Smooth muscle cell (in vitro differentiated cells): ENCODE data around the gene PCDH9. TPM values are rescaled to one million over a fixed set of nuclear protein-coding genes. Genes with fewer than 3 reads are reported as not detected.

Source experiments
- DNase-seq: peaks from one replicate; lab custom pipeline; 2025; ENCODE audit not compliant: unreplicated experiment; lab: John Stamatoyannopoulos, UW
- H2AFZ ChIP-seq: fragments of 200-600 bp; sonication (generic); 2 replicates; pipeline ENCODE4 v1.6.0; 2016; ENCODE audit warnings: antibody characterized with exemption, low read depth, mild to moderate bottlenecking
- H3F3A ChIP-seq: fragments of 200-600 bp; sonication (generic); 2 replicates; pipeline ENCODE4 v1.6.0; 2017; ENCODE audit warnings: antibody characterized with exemption, low read depth
- H3K27ac ChIP-seq: fragments of 200-600 bp; sonication (generic); 2 replicates; pipeline ENCODE4 v1.5.1; 2016; ENCODE audit warnings: low read depth, mild to moderate bottlenecking
- H3K27me3 ChIP-seq: fragments of 200-600 bp; sonication (generic); 2 replicates; pipeline ENCODE4 v1.6.1; 2016; ENCODE audit warnings: low read depth, mild to moderate bottlenecking
- H3K36me3 ChIP-seq: fragments of 200-600 bp; sonication (generic); 2 replicates; pipeline ENCODE4 v1.5.1; 2016; ENCODE audit warnings: low read depth
- H3K4me1 ChIP-seq: fragments of 200-600 bp; sonication (generic); 2 replicates; pipeline ENCODE4 v1.5.1; 2016; ENCODE audit warnings: low read depth
- H3K4me2 ChIP-seq: fragments of 200-600 bp; sonication (generic); 2 replicates; pipeline ENCODE4 v1.6.0; 2016; ENCODE audit warnings: mild to moderate bottlenecking
- H3K4me3 ChIP-seq: fragments of 200-600 bp; sonication (generic); 2 replicates; pipeline ENCODE4 v1.5.1; 2016; ENCODE audit warnings: mild to moderate bottlenecking
- H3K79me2 ChIP-seq: fragments of 200-600 bp; sonication (generic); 2 replicates; pipeline ENCODE4 v1.6.0; 2016; ENCODE audit warnings: low read depth, mild to moderate bottlenecking
- H3K9ac ChIP-seq: fragments of 200-600 bp; sonication (generic); 2 replicates; pipeline ENCODE4 v1.6.0; 2016; ENCODE audit warnings: low read depth
- H3K9me3 ChIP-seq: fragments of 200-600 bp; sonication (generic); replicated peaks from 2 replicates; pipeline ENCODE4 v1.5.1; 2016; ENCODE audit warnings: low read depth
- H4K20me1 ChIP-seq: fragments of 200-600 bp; sonication (generic); 2 replicates; pipeline ENCODE4 v1.6.0; 2016; ENCODE audit warnings: low read depth
- WGBS: methylation state at CpG from one replicate; pipeline ENCODE4 v1.1.7; 2016; ENCODE audit warnings: low lambda C conversion rate; 5-methylcytosine and 5-hydroxymethylcytosine counted together
- polyA plus RNA-seq: library from polyadenylated mRNA; unstranded; fragments of >200 nt; fragmentation: Nextera tagmentation; extraction: Ambion mirVana; gene quantifications from 2 replicates; pipeline ENCODE4 v1.2.1, GENCODE V29; 2016
- total RNA-seq: library from RNA; depleted of rRNA; stranded (reverse); fragments of >200 nt; gene quantifications from 2 replicates; pipeline ENCODE4 v1.2.3, GENCODE V29; 2014
- TF ChIP-seq, protein P1 (sequence below): fragments of 200-600 bp; sonication (generic); IDR thresholded peaks from 2 replicates; pipeline ENCODE4 v1.5.1; 2017; ENCODE audit warnings: borderline replicate concordance, mild to moderate bottlenecking, antibody characterized with exemption; ENCODE audit not compliant: insufficient read depth, poor library complexity, severe bottlenecking

The PCDH9 gene
- total and polyA plus RNA-seq, 2 experiments from 2014 or later = 0.65 to 1.9 TPM

DNA sequence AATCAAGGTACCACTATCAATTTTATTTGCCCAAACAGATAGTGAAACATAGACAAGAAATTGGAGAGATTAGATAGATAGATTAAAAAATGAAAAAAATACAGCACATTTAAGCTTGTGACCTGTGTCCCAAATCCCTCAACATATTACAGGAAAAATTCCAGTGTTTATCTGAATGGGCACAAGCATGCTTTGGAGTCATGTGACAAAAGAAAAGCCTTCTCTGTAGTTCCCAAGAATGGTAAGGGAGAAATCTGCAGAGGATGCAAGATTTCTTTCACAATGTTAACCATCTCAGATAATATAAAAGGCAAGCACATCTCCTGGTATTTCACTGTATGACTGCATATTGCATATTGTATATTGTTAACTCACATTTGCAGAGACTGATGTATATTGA is 168.0 kb downstream of the PCDH9 start:
- Histone ChIP-seq H3K79me2 (no peaks in the 10 kb centered on the region), H3F3A (no peaks in the 10 kb centered on the region), H3K27me3 (no peaks in the 10 kb centered on the region), H3K36me3 (no peaks in the 10 kb centered on the region), H3K4me2 (no peak overlapping the region), H3K9ac (no peak overlapping the region), H3K9me3 (no peaks in the 10 kb centered on the region), H3K27ac (no peak overlapping the region), H3K4me1 (peaks cover 9% of the 10 kb centered on the region), H2AFZ (peak overlapping the region; percentile 68), H3K4me3 (no peak overlapping the region), H4K20me1 (no peaks in the 10 kb centered on the region)
- TF ChIP-seq, protein P1, sequence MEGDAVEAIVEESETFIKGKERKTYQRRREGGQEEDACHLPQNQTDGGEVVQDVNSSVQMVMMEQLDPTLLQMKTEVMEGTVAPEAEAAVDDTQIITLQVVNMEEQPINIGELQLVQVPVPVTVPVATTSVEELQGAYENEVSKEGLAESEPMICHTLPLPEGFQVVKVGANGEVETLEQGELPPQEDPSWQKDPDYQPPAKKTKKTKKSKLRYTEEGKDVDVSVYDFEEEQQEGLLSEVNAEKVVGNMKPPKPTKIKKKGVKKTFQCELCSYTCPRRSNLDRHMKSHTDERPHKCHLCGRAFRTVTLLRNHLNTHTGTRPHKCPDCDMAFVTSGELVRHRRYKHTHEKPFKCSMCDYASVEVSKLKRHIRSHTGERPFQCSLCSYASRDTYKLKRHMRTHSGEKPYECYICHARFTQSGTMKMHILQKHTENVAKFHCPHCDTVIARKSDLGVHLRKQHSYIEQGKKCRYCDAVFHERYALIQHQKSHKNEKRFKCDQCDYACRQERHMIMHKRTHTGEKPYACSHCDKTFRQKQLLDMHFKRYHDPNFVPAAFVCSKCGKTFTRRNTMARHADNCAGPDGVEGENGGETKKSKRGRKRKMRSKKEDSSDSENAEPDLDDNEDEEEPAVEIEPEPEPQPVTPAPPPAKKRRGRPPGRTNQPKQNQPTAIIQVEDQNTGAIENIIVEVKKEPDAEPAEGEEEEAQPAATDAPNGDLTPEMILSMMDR = no peak
- no peak for DNase-seq

DNA sequence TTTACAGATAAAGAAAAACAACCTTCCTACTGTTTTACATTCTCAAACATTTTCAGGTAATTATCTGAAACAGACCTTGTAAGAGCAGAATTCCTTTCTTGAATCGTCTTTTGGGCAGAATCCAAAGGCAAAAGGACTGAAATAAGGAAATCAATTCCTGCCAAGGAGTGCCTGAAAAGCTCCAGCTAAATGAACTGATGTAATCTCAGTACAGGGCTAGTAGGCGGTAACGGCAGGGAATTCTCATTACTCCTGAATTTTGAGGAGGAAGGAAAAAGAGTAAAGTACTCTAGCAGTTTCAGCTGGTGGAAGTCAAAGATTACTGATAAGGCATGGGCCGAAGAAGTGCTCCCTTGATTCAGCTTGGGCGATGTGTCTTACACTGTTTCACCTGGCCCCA is 168.4 kb downstream of the PCDH9 start:
- TF ChIP-seq, protein P1 = no peak
- Histone ChIP-seq H2AFZ (peak overlapping the region; percentile 68), H3K9me3 (no peaks in the 10 kb centered on the region)

DNA sequence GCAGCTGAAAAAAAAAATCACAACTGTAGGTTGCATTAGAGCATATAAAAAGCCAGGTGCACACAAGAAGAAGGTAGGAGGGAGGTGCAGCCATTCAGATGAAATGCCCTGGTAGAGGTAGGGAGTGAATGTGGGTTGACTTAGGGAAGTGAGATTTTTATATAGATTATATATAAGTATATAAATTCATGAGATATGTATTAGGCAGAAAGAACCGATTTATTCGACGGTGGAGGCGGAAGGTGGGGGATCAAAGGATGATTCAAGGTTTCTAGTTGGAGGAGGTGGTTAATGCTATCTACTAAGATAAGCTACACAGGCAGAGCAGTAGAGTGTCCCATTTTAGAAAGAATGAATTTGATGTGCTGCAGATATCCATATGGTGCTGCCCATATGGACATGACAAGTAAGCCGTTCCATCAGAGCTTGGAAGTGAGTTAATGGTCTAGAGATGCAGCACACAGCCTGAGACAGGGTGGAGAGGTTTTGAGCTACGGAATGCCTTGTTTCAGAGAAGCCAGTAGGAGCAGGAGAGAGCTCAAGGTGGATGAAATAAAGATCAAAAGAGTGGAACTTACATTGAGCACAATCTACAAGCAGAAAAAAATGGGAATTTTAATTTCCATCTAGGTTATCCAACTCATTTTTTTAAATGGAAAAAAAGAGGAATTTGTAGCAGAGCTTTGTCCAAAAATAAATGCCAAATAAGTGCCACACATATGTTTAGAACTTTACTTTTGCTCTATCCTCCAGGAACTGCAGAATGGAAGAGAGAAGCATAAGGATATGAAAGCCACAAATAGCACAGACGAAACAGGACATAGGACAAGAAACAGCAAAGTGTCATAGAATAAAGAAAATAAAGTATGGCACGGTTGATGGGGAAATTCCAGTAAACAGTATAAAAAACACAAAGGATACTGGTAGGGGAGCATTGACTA is 177.3 kb downstream of the PCDH9 start:
- H2AFZ ChIP-seq = no peak overlapping the region
- DNase-seq = no peak
- no peak overlapping the region for H3K4me3 ChIP-seq
- H3K4me1 ChIP-seq = peaks cover 9% of the 10 kb centered on the region
- 88% methylated on average over 8 of the region's 8 CpGs for WGBS
- H3K36me3 ChIP-seq = no peaks in the 10 kb centered on the region
- no peak overlapping the region for H3K9ac ChIP-seq
- no peaks in the 10 kb centered on the region for H4K20me1 ChIP-seq
- H3F3A ChIP-seq = peaks cover 17% of the 10 kb centered on the region
- H3K27me3 ChIP-seq = no peaks in the 10 kb centered on the region
- no peaks in the 10 kb centered on the region for H3K9me3 ChIP-seq
- TF ChIP-seq, protein P1 = no peak
- H3K27ac ChIP-seq = no peak overlapping the region
- no peaks in the 10 kb centered on the region for H3K79me2 ChIP-seq
- H3K4me2 ChIP-seq = no peak overlapping the region

More for the DNA sequence above, 168.4 kb downstream of the PCDH9 start:
- peaks cover 9% of the 10 kb centered on the region for H3K4me1 ChIP-seq
- WGBS = 61% methylated on average over 5 of the region's 5 CpGs
- H3K4me2 ChIP-seq = no peak overlapping the region
- H3K9ac ChIP-seq = no peak overlapping the region
- H3K4me3 ChIP-seq = no peak overlapping the region
- H3K79me2 ChIP-seq = no peaks in the 10 kb centered on the region
- no peak for DNase-seq
- no peaks in the 10 kb centered on the region for H3F3A ChIP-seq
- no peaks in the 10 kb centered on the region for H3K36me3 ChIP-seq
- no peaks in the 10 kb centered on the region for H4K20me1 ChIP-seq
- no peaks in the 10 kb centered on the region for H3K27me3 ChIP-seq
- no peak overlapping the region for H3K27ac ChIP-seq
